Mucosa of descending colon (tissue), 3 donors: ENCODE data around the gene MSI2. TPM values are rescaled to one million over a fixed set of nuclear protein-coding genes. Genes with fewer than 3 reads are reported as not detected.

Experiments used
- ATAC-seq: fragments of 200-7000 bp; cut with Tn5 transposase; one replicate; pipeline ENCODE4 v1.9.1; 2020; ENCODE audit warnings: mild to moderate bottlenecking, moderate library complexity
- DNase-seq, 3 donors: peaks; one replicate each; pipeline ENCODE4 v3.0.0-alpha.2; 2020
- H3K36me3 ChIP-seq: fragments of 200-600 bp; one replicate; pipeline ENCODE4 v1.8.0; 2021; ENCODE audit warnings: low read depth, mild to moderate bottlenecking
- H3K4me1 ChIP-seq: fragments of 200-600 bp; one replicate; pipeline ENCODE4 v1.8.0; 2021; ENCODE audit warnings: low read depth, mild to moderate bottlenecking
- H3K4me3 ChIP-seq: fragments of 200-600 bp; one replicate; pipeline ENCODE4 v1.8.0; 2021; ENCODE audit warnings: mild to moderate bottlenecking
- H3K9me3 ChIP-seq: fragments of 200-600 bp; one replicate; pipeline ENCODE4 v1.8.0; 2021; ENCODE audit warnings: mild to moderate bottlenecking
- CTCF ChIP-seq: fragments of 200-600 bp; IDR thresholded peaks from one replicate; pipeline ENCODE4 v1.8.0; 2022; ENCODE audit warnings: antibody characterized with exemption, mild to moderate bottlenecking
- intact Hi-C, 2 donors: fragments of 100-400 bp; cut with DNase I in 1 of 2; cut with micrococcal nuclease in 1 of 2; formaldehyde crosslinking; loops; one replicate each; pipeline versions ENCODE4 v1.11.0 to v1.11.1; 2022; cut with DNase I, micrococcal nuclease
- total RNA-seq, 3 donors: library from RNA; stranded (reverse); fragmentation: NEBNext Ultra II Directional in 2 of 3; extraction: Animal tissue kit (Norgen Biotek cat#: 25700) in 2 of 3; gene quantifications; one replicate each; pipeline versions ENCODE4 v1.2.1 to v1.2.4, GENCODE V29; 2021 to 2023
- donor health status: DM: no; HTN: no; CAD: no; lungs with moderate emphysema.
- donor health status: DM: no; HTN: no; CAD: no.
- donor health status: DM: no; HTN: yes; CAD: no.

MSI2 gene
- total RNA-seq, 3 donors from 2014 or later = 60.0 to 72.6 (median 65.7) TPM

GRCh38 chr17:57327176-57327970 lies 71.0 kb downstream of the MSI2 start:
- H3K9me3 ChIP-seq = no peaks in the 10 kb centered on the region
- no peak for DNase-seq
- TF ChIP-seq CTCF = no peak

GRCh38 chr17:57328109-57328882 lies 72.0 kb downstream of the MSI2 start:
- ATAC-seq (no peak), DNase-seq (no peak)
- intact Hi-C loops = no loop called here
- Histone ChIP-seq H3K4me1 (no peaks in the 10 kb centered on the region), H3K36me3 (no peaks in the 10 kb centered on the region), H3K9me3 (no peaks in the 10 kb centered on the region), H3K4me3 (no peak overlapping the region)
- TF ChIP-seq CTCF = no peak

More at GRCh38 chr17:57327176-57327970, 71.0 kb downstream of the MSI2 start:
- ATAC-seq = no peak
- H3K4me1 ChIP-seq = no peaks in the 10 kb centered on the region
- H3K4me3 ChIP-seq = no peak overlapping the region
- H3K36me3 ChIP-seq = no peaks in the 10 kb centered on the region
- intact Hi-C loops = no loop called here

GRCh38 chr17:57329380-57330214 lies 73.3 kb downstream of the MSI2 start:
- no peak for ATAC-seq
- no peaks in the 10 kb centered on the region for H3K9me3 ChIP-seq
- H3K4me3 ChIP-seq = no peak overlapping the region
- no peaks in the 10 kb centered on the region for H3K36me3 ChIP-seq
- H3K4me1 ChIP-seq = no peaks in the 10 kb centered on the region
- no peak for DNase-seq
- intact Hi-C loops = no loop called here
- TF ChIP-seq CTCF = no peak

- ATAC-seq (no peak), DNase-seq (no peak)
- no peak for TF ChIP-seq CTCF
- Histone ChIP-seq H3K36me3 (no peaks in the 10 kb centered on the region), H3K9me3 (no peaks in the 10 kb centered on the region), H3K4me1 (no peaks in the 10 kb centered on the region), H3K4me3 (no peak overlapping the region)
- intact Hi-C loops = no loop called here
Observed at GRCh38 chr17:57330587-57330986, 74.3 kb downstream of the MSI2 start.

- H3K9me3 ChIP-seq = no peaks in the 10 kb centered on the region
- no peak for ATAC-seq
- intact Hi-C loops = no loop called here
- no peak overlapping the region for H3K4me3 ChIP-seq
- H3K36me3 ChIP-seq = no peaks in the 10 kb centered on the region
- H3K4me1 ChIP-seq = no peaks in the 10 kb centered on the region
- DNase-seq = no peak
- no peak for TF ChIP-seq CTCF
Observed at GRCh38 chr17:57331423-57331822, 75.1 kb downstream of the MSI2 start.
